HepG2 (cell line): Measurements from ENCODE around the gene LIN28A. TPM values are rescaled to one million over a fixed set of nuclear protein-coding genes. Genes with fewer than 3 reads are reported as not detected.

Source experiments
- ETV6 ChIP-seq: sonication (generic); formaldehyde crosslinking; conservative IDR thresholded peaks from 2 replicates; pipeline ENCODE4 v1.4.0; 2020; ENCODE audit warnings: missing genetic modification reagents
- FOSL2 ChIP-seq: sonication (generic); formaldehyde crosslinking; IDR thresholded peaks from 2 replicates; pipeline ENCODE4 v1.4.0; 2020; ENCODE audit warnings: missing genetic modification reagents
- GMEB1 ChIP-seq: sonication (generic); formaldehyde crosslinking; IDR thresholded peaks from 2 replicates; pipeline ENCODE4 v1.5.1; 2020; ENCODE audit warnings: missing genetic modification reagents, mild to moderate bottlenecking, borderline replicate concordance
- HES4 ChIP-seq: sonication (generic); formaldehyde crosslinking; IDR thresholded peaks from 2 replicates; pipeline ENCODE4 v1.9.0; 2021; ENCODE audit warnings: mild to moderate bottlenecking, missing genetic modification reagents, borderline replicate concordance
- PAWR ChIP-seq: sonication (generic); formaldehyde crosslinking; IDR thresholded peaks from 2 replicates; pipeline ENCODE4 v1.4.0; 2020; ENCODE audit warnings: missing genetic modification reagents, mild to moderate bottlenecking, borderline replicate concordance
- RARA ChIP-seq: IDR thresholded peaks from 2 replicates; pipeline ENCODE4 v1.6.1; 2016; ENCODE audit warnings: missing genetic modification reagents, missing compliant biosample characterization
- RFX5 ChIP-seq: IDR thresholded peaks from 2 replicates; pipeline ENCODE4 v1.6.1; 2011; ENCODE audit warnings: low read depth, low read length, improper control_type of control experiment
- RXRB ChIP-seq: IDR thresholded peaks from 2 replicates; pipeline ENCODE4 v1.6.1; 2016; ENCODE audit warnings: borderline replicate concordance, missing genetic modification reagents, missing compliant biosample characterization
- SATB2 ChIP-seq: sonication (generic); formaldehyde crosslinking; IDR thresholded peaks from 2 replicates; pipeline ENCODE4 v1.5.0; 2020; ENCODE audit warnings: missing genetic modification reagents
- SMC3 ChIP-seq: IDR thresholded peaks from 2 replicates; pipeline ENCODE4 v1.6.1; 2011; ENCODE audit warnings: low read length, improper control_type of control experiment
- SRF ChIP-seq: IDR thresholded peaks from 2 replicates; pipeline ENCODE4 v1.6.1; 2011; ENCODE audit warnings: mild to moderate bottlenecking, low read depth, low read length, moderate library complexity
- SSRP1 ChIP-seq: IDR thresholded peaks from 2 replicates; pipeline ENCODE4 v1.6.1; 2016; ENCODE audit warnings: control low read depth
- STAG1 ChIP-seq: sonication (generic); formaldehyde crosslinking; IDR thresholded peaks from 2 replicates; pipeline ENCODE4 v1.4.0; 2020; ENCODE audit warnings: missing genetic modification reagents
- ZFYVE20 ChIP-seq: sonication (generic); formaldehyde crosslinking; IDR thresholded peaks from 2 replicates; pipeline ENCODE4 v1.8.0; 2023; ENCODE audit warnings: low read depth, mild to moderate bottlenecking, moderate library complexity, missing genetic modification reagents, borderline replicate concordance
- ZKSCAN5 ChIP-seq: sonication (generic); formaldehyde crosslinking; IDR thresholded peaks from 2 replicates; pipeline ENCODE4 v1.5.1; 2020; ENCODE audit warnings: mild to moderate bottlenecking, missing genetic modification reagents
- ZNF225 ChIP-seq: sonication (generic); formaldehyde crosslinking; IDR thresholded peaks from 2 replicates; pipeline ENCODE4 v1.4.0; 2020; ENCODE audit warnings: mild to moderate bottlenecking, missing genetic modification reagents
- ZNF260 ChIP-seq: sonication (generic); formaldehyde crosslinking; IDR thresholded peaks from 2 replicates; pipeline ENCODE4 v1.4.0; 2020; ENCODE audit warnings: missing genetic modification reagents, low read depth, mild to moderate bottlenecking, borderline replicate concordance
- ZNF451 ChIP-seq: sonication (generic); formaldehyde crosslinking; IDR thresholded peaks from 2 replicates; pipeline ENCODE4 v1.5.0; 2020; ENCODE audit warnings: mild to moderate bottlenecking, missing genetic modification reagents
- ZNF572 ChIP-seq: sonication (generic); formaldehyde crosslinking; IDR thresholded peaks from 2 replicates; pipeline ENCODE4 v1.5.1; 2020; ENCODE audit warnings: mild to moderate bottlenecking, missing genetic modification reagents
- ZNF615 ChIP-seq: sonication (generic); formaldehyde crosslinking; IDR thresholded peaks from 2 replicates; pipeline ENCODE4 v1.5.0; 2020; ENCODE audit warnings: mild to moderate bottlenecking, missing genetic modification reagents, borderline replicate concordance
- ZNF737 ChIP-seq: sonication (generic); formaldehyde crosslinking; IDR thresholded peaks from 2 replicates; pipeline ENCODE4 v1.5.0; 2020; ENCODE audit warnings: missing genetic modification reagents, mild to moderate bottlenecking, borderline replicate concordance
- ZNF761 ChIP-seq: sonication (generic); formaldehyde crosslinking; conservative IDR thresholded peaks from 2 replicates; pipeline ENCODE4 v1.4.0; 2020; ENCODE audit warnings: mild to moderate bottlenecking, missing genetic modification reagents
- polyA plus RNA-seq, 8 experiments: library from polyadenylated mRNA; depleted of rRNA in 3 of 8; stranded (reverse) in 7 of 8; unstranded in 1 of 8; fragments of >200 nt; fragmentation: Illumina TruSeq in 4 of 8; extraction: Trizol in 4 of 8; gene quantifications; 2 replicates each; pipeline versions ENCODE4 v1.2.1 to v1.2.3, GENCODE V29; 2011 to 2016; ENCODE audit warnings: low read depth in 4 of 8, missing spikeins in 1 of 8, mixed read lengths in 1 of 8; ENCODE audit not compliant: insufficient read depth in 1 of 8
- total RNA-seq, 5 experiments: library from RNA; depleted of rRNA; stranded (reverse); fragments of >200 nt; fragmentation: Illumina TruSeq; extraction: Trizol; gene quantifications; 2 replicates each; pipeline ENCODE4 v1.2.3, GENCODE V29; 2016; ENCODE audit warnings: low read depth in 1 of 5
- TF ChIP-seq, protein P1 (sequence below): sonication (generic); formaldehyde crosslinking; IDR thresholded peaks from 2 replicates; pipeline ENCODE4 v1.8.1; 2022; ENCODE audit warnings: mild to moderate bottlenecking, missing genetic modification reagents

LIN28A gene
- total and polyA plus RNA-seq, 2 of the 13 experiments (the other 11 are each of a cell fraction or from before 2014, with no cell fraction given) = not detected

DNA sequence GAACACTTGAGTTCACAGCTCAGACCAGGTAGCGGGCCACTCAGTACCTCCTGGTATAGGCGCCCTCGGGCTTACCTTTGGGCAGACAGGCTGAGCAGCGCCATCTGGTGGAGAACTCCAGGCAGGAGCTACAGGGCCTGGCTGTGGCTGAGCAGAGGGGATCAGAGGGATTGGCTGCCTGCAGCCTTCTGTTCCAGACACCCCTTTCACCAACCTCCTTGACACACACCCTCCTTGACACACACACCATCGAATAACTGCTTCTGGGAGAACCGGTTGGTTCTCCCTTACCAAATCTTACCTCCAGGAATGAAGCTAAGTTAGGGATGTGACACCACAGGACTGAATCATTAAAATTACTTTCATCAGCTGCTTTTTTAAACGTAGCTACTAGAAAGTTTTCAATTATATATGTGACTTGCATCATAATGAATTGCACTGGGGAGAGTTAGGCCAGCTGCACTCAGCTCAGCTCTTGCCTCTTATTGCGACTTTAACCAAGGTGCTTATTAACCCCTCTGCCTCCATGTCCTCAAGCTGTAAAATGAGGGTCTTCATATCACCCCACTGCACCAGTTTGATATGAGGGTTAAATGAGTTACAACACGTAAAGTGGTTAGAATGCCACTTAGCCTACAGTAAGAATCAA is 6.6 kb downstream of the LIN28A start (continued):
- TF ChIP-seq FOSL2 = peak; percentile 19; the same call in 1 of the 2 replicates
- no peak for TF ChIP-seq ZNF737 (CRISPR knock-in tag)
- no peak for TF ChIP-seq ZNF761 (CRISPR knock-in tag)
- TF ChIP-seq ZFYVE20 = no peak
- no peak for TF ChIP-seq ZKSCAN5 (CRISPR knock-in tag)
- peak; percentile 82 for TF ChIP-seq STAG1 (CRISPR knock-in tag)
- TF ChIP-seq RARA = no peak
- no peak for TF ChIP-seq PAWR (CRISPR knock-in tag)
- no peak for TF ChIP-seq SATB2
- TF ChIP-seq RXRB (CRISPR knock-in tag) = no peak
- no peak for TF ChIP-seq ZNF225 (CRISPR knock-in tag)
- no peak for TF ChIP-seq HES4 (CRISPR knock-in tag)
- TF ChIP-seq ZNF451 = no peak
- TF ChIP-seq SMC3 = peak; percentile 70
- no peak for TF ChIP-seq ZNF572 (CRISPR knock-in tag)
- TF ChIP-seq SRF = no peak
- no peak for TF ChIP-seq RFX5
- no peak for TF ChIP-seq ETV6 (CRISPR knock-in tag)
- no peak for TF ChIP-seq ZNF615 (CRISPR knock-in tag)
- no peak for TF ChIP-seq GMEB1
- no peak for TF ChIP-seq SSRP1 (CRISPR knock-in tag)
- TF ChIP-seq, protein P1, sequence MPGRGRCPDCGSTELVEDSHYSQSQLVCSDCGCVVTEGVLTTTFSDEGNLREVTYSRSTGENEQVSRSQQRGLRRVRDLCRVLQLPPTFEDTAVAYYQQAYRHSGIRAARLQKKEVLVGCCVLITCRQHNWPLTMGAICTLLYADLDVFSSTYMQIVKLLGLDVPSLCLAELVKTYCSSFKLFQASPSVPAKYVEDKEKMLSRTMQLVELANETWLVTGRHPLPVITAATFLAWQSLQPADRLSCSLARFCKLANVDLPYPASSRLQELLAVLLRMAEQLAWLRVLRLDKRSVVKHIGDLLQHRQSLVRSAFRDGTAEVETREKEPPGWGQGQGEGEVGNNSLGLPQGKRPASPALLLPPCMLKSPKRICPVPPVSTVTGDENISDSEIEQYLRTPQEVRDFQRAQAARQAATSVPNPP (CRISPR knock-in tag) = no peak
- no peak for TF ChIP-seq ZNF260 (CRISPR knock-in tag)
